ENCODE measurements around the gene ZNRF4. TPM values are rescaled to one million over a fixed set of nuclear protein-coding genes. Genes with fewer than 3 reads are reported as not detected.

Gene ZNRF4
- total and polyA plus RNA-seq, 2 experiments from 2014 or later, result not detected

- no peak for TF ChIP-seq ZNF462 (CRISPR knock-in tag; IDR thresholded peaks at IDR 0.05)
- TF ChIP-seq REST (IDR thresholded peaks at IDR 0.05; ENCODE audit: unreplicated experiment), result no peak
- TF ChIP-seq STAT1 (IDR thresholded peaks at IDR 0.05; ENCODE audit: unreplicated experiment), result no peak
- no peak for TF ChIP-seq ZNF114 (CRISPR knock-in tag; IDR thresholded peaks at IDR 0.05)
- TF ChIP-seq CTCF (conservative IDR thresholded peaks at IDR 0.05; ENCODE audit: low read depth in 2 of 2), result no peak
- no peak for TF ChIP-seq EZH2phosphoT487 (IDR thresholded peaks at IDR 0.05; ENCODE audit: unreplicated experiment)
- TF ChIP-seq JUNB (IDR thresholded peaks at IDR 0.05; ENCODE audit: unreplicated experiment), result no peak
- no peak for TF ChIP-seq NANOG (IDR thresholded peaks at IDR 0.05; ENCODE audit: borderline replicate concordance)
- TF ChIP-seq EZH2 (IDR thresholded peaks at IDR 0.05; ENCODE audit: low read depth, unreplicated experiment), result no peak
These were observed 11.5 kb upstream of the ZNRF4 start (continued) for GRCh38 chr19:5443723-5444122.
